HepG2 (cell line): ENCODE results near the gene ADGRL2.

Experiments used
- CTCF ChIP-seq: sonication (generic); formaldehyde crosslinking; IDR thresholded peaks from 2 replicates; pipeline ENCODE4 v1.5.0; 2020; ENCODE audit warnings: mild to moderate bottlenecking, missing genetic modification reagents, moderate library complexity
- FOSL2 ChIP-seq: sonication (generic); formaldehyde crosslinking; IDR thresholded peaks from 2 replicates; pipeline ENCODE4 v1.4.0; 2020; ENCODE audit warnings: missing genetic modification reagents
- GABPA ChIP-seq, 2 experiments: IDR thresholded peaks; 2 replicates each; pipeline ENCODE4 v1.6.1; 2011 to 2016; ENCODE audit warnings: low read depth in 2 of 2, low read length in 1 of 2, missing biosample characterization in 1 of 2, missing genetic modification characterization in 1 of 2
- MAF1 ChIP-seq: sonication (generic); formaldehyde crosslinking; IDR thresholded peaks from 2 replicates; pipeline ENCODE4 v1.5.0; 2020; ENCODE audit warnings: missing genetic modification reagents, borderline replicate concordance
- NFIC ChIP-seq: IDR thresholded peaks from 2 replicates; pipeline ENCODE4 v1.6.1; 2012; ENCODE audit warnings: mild to moderate bottlenecking, low read length, inconsistent platforms
- RELA ChIP-seq: sonication (generic); formaldehyde crosslinking; IDR thresholded peaks from 2 replicates; pipeline ENCODE4 v1.4.0; 2020; ENCODE audit warnings: missing genetic modification reagents
- SUZ12 ChIP-seq: fragments of 150-350 bp; IDR thresholded peaks from 2 replicates; pipeline ENCODE4 v1.6.1; 2014; ENCODE audit warnings: low read depth, low read length
- TCF7 ChIP-seq: sonication (generic); IDR thresholded peaks from 2 replicates; pipeline ENCODE4 v1.6.1; 2016; ENCODE audit warnings: antibody characterized with exemption, low read depth
- ZNF335 ChIP-seq: sonication (generic); formaldehyde crosslinking; IDR thresholded peaks from 2 replicates; pipeline ENCODE4 v1.4.0; 2020; ENCODE audit warnings: missing genetic modification reagents

GRCh38 chr1:81867235-81867634 is 66.5 kb downstream of the ADGRL2 start:
- TF ChIP-seq RELA (CRISPR knock-in tag) (no peak), ZNF335 (CRISPR knock-in tag) (no peak), MAF1 (CRISPR knock-in tag) (no peak), CTCF (no peak), GABPA (IDR thresholded peaks at IDR 0.05; ENCODE audit: low read depth, low read length) (no peak), GABPA (CRISPR knock-in tag; IDR thresholded peaks at IDR 0.05; ENCODE audit: low read depth) (no peak), FOSL2 (CRISPR knock-in tag) (no peak), SUZ12 (no peak), TCF7 (no peak), NFIC (no peak)
